NCI-H526 (cell line): Measurements from ENCODE around the gene YWHAE.
A peak's percentile ranks its signal among the peaks of the same experiment; 100 is the strongest.
"Not testable (repeated sequence)": the region's sequence is repeated elsewhere in the genome, so short reads cannot be mapped to it uniquely, and the experiment has no call there.

ENCODE experiments used
- DNase-seq, 2 experiments: peaks; one replicate each; lab custom pipeline; 2025; lab: John Stamatoyannopoulos, UW

YWHAE gene

GRCh38 chr17:1399679-1400512 is at the start of gene YWHAE:
Gene YWHAE, minus strand, starts transcription at chr17:1400222. Its CDS starts 112 bp downstream, at chr17:1400110.
- DNase-seq, result peak; percentile 86 to 96

- no peak for DNase-seq
Observed at GRCh38 chr17:1449412-1449967, 49.5 kb upstream of the YWHAE start.

- DNase-seq, result no peak
Observed at GRCh38 chr17:1447052-1447451, 47.0 kb upstream of the YWHAE start.

- DNase-seq, result no peak
Observed at GRCh38 chr17:1446201-1446600, 46.2 kb upstream of the YWHAE start.

GRCh38 chr17:1445695-1446094 is 45.7 kb upstream of the YWHAE start:
- DNase-seq, result not testable (repeated sequence)

GRCh38 chr17:1442721-1443120 is 42.7 kb upstream of the YWHAE start:
- DNase-seq, result not testable (repeated sequence)

- DNase-seq, result no peak
Observed at GRCh38 chr17:1442187-1442586, 42.2 kb upstream of the YWHAE start.

- no peak for DNase-seq
Observed at GRCh38 chr17:1440921-1441320, 40.9 kb upstream of the YWHAE start.

- DNase-seq, result no peak
Observed at GRCh38 chr17:1438593-1439083, 38.6 kb upstream of the YWHAE start.

GRCh38 chr17:1435326-1435725 is 35.3 kb upstream of the YWHAE start:
- DNase-seq, result no peak

GRCh38 chr17:1434150-1434549 is 34.1 kb upstream of the YWHAE start:
- no peak for DNase-seq

- no peak for DNase-seq
Observed at GRCh38 chr17:1431631-1432104, 31.6 kb upstream of the YWHAE start.

- no peak for DNase-seq
Observed at GRCh38 chr17:1423456-1424135, 23.6 kb upstream of the YWHAE start.

- no peak for DNase-seq
Observed at GRCh38 chr17:1422885-1423284, 22.9 kb upstream of the YWHAE start.

GRCh38 chr17:1421470-1421869 is 21.4 kb upstream of the YWHAE start:
- DNase-seq, result no peak

GRCh38 chr17:1420981-1421380 is 21.0 kb upstream of the YWHAE start:
- no peak for DNase-seq

- no peak for DNase-seq
Observed at GRCh38 chr17:1420163-1420562, 20.1 kb upstream of the YWHAE start.

GRCh38 chr17:1418476-1418875 is 18.5 kb upstream of the YWHAE start:
- not testable (repeated sequence) for DNase-seq

GRCh38 chr17:1416414-1416813 is 16.4 kb upstream of the YWHAE start:
- DNase-seq, result no peak

GRCh38 chr17:1414634-1415033 is 14.6 kb upstream of the YWHAE start:
- no peak for DNase-seq

GRCh38 chr17:1414001-1414574 is 14.1 kb upstream of the YWHAE start:
- DNase-seq, result no peak

GRCh38 chr17:1413281-1413791 is 13.3 kb upstream of the YWHAE start:
- DNase-seq, result no peak
